Measurements from ENCODE around the gene UTP25. TPM values are rescaled to one million over a fixed set of nuclear protein-coding genes. Genes with fewer than 3 reads are reported as not detected.

Gene UTP25
- total RNA-seq, 4 donors from 2014 or later = 3.5 to 14.9 (median 6.3) TPM

GRCh38 chr1:209802117-209802779 is 25.5 kb upstream of the UTP25 start:
- H3K9me3 ChIP-seq = no peaks in the 10 kb centered on the region
- no peaks in the 10 kb centered on the region for H3K27me3 ChIP-seq
- no peak overlapping the region for H3K27ac ChIP-seq
- H3K4me1 ChIP-seq = peaks cover 0 to 9% (median 0%) of the 10 kb centered on the region in 4 donors
- H3K36me3 ChIP-seq = peaks cover 0 to 15% (median 0%) of the 10 kb centered on the region in 3 donors
- H3K4me3 ChIP-seq = no peak overlapping the region
- no peak for DNase-seq
- TF ChIP-seq POLR2A (IDR thresholded peaks at IDR 0.05) (no peak), CTCF (IDR thresholded peaks at IDR 0.05) (no peak)

GRCh38 chr1:209802780-209803152 is 25.0 kb upstream of the UTP25 start:
- Histone ChIP-seq H3K27me3 (no peaks in the 10 kb centered on the region), H3K9me3 (no peaks in the 10 kb centered on the region), H3K4me1 (peaks cover 0 to 11% (median 0%) of the 10 kb centered on the region in 4 donors), H3K27ac (no peak overlapping the region), H3K4me3 (no peak overlapping the region), H3K36me3 (peaks cover 0 to 15% (median 0%) of the 10 kb centered on the region in 3 donors)
- TF ChIP-seq CTCF (IDR thresholded peaks at IDR 0.05) (no peak), POLR2A (IDR thresholded peaks at IDR 0.05) (no peak)
- no peak for DNase-seq

GRCh38 chr1:209803568-209803967 is 24.2 kb upstream of the UTP25 start:
- no peak for TF ChIP-seq POLR2A (IDR thresholded peaks at IDR 0.05)
- no peak for TF ChIP-seq CTCF (IDR thresholded peaks at IDR 0.05)
- Histone ChIP-seq H3K27ac (no peak overlapping the region), H3K9me3 (no peaks in the 10 kb centered on the region), H3K27me3 (no peaks in the 10 kb centered on the region), H3K4me3 (no peak overlapping the region), H3K36me3 (peaks cover 0 to 15% (median 0%) of the 10 kb centered on the region in 3 donors), H3K4me1 (peaks cover 0 to 11% (median 0%) of the 10 kb centered on the region in 4 donors)
- no peak for DNase-seq

GRCh38 chr1:209805341-209805781 is 22.4 kb upstream of the UTP25 start:
- TF ChIP-seq CTCF (IDR thresholded peaks at IDR 0.05) (no peak), POLR2A (IDR thresholded peaks at IDR 0.05) (peak in 1 of 2 donors; percentile 8)
- Histone ChIP-seq H3K27ac (peak overlapping the region in 3 of 4 donors; percentile 82 to 91 (median 86)), H3K4me3 (peak overlapping the region in 3 of 4 donors; percentile 39 to 73 (median 68)), H3K36me3 (peaks cover 0 to 5% (median 0%) of the 10 kb centered on the region in 3 donors), H3K9me3 (no peaks in the 10 kb centered on the region), H3K4me1 (peaks cover 0 to 11% (median 0%) of the 10 kb centered on the region in 4 donors), H3K27me3 (no peaks in the 10 kb centered on the region)
- peak in 1 of 3 donors; percentile 72 for DNase-seq

- H3K4me1 ChIP-seq = peaks cover 0 to 11% (median 0%) of the 10 kb centered on the region in 4 donors
- peak; percentile 82 to 97 (median 96) for DNase-seq
- H3K27ac ChIP-seq = peak within 1 kb of the TSS; percentile 39 to 91 (median 84)
- no peaks in the 10 kb centered on the region for H3K27me3 ChIP-seq
- peak; percentile 99 for TF ChIP-seq POLR2A (IDR thresholded peaks at IDR 0.05)
- no peak for TF ChIP-seq CTCF (IDR thresholded peaks at IDR 0.05)
- no peaks in the 10 kb centered on the region for H3K9me3 ChIP-seq
- no peaks in the 10 kb centered on the region for H3K36me3 ChIP-seq
- H3K4me3 ChIP-seq = peak within 1 kb of the TSS; percentile 39 to 73 (median 57)
Measured at GRCh38 chr1:209805875-209806760, 21.7 kb upstream of the UTP25 start, which contains the start of gene IRF6. TSS of gene IRF6 (minus strand) at chr1:209806142. CDS start at chr1:209801413, 4,729 bp downstream.
